HepG2 (cell line): ENCODE data around the gene ZBTB37. TPM values are rescaled to one million over a fixed set of nuclear protein-coding genes. Genes with fewer than 3 reads are reported as not detected.

ENCODE experiments used
- ATAC-seq: fragments of 200-7000 bp; cut with Tn5 transposase; 3 replicates; pipeline ENCODE4 v1.9.1; 2020; ENCODE audit warnings: mild to moderate bottlenecking, moderate library complexity
- BruUV-seq: library from RNA; stranded (reverse); fragments of 400-500 nt; replicated peaks from 2 replicates; lab custom pipeline; 2021; lab: Mats Ljungman, UMichigan
- CTCF ChIA-PET: fragments of 300-600 bp; formaldehyde crosslinking; extraction: SDS; loops from one replicate; lab custom pipeline; 2021; ENCODE audit warnings: low total read pairs, inconsistent platforms, low intra/inter-chr PET ratio; lab: Yijun Ruan, JAX
- POLR2A ChIA-PET: fragments of 350-600 bp; sonication (Branson Sonifier 250); formaldehyde crosslinking; loops from one replicate; lab custom pipeline; 2020; ENCODE audit warnings: antibody characterized with exemption, inconsistent platforms; lab: Yijun Ruan, JAX
- DNase-seq: peaks from one replicate; pipeline ENCODE4 v3.0.0-alpha.2; 2015; ENCODE audit warnings: low spot score
- FAIRE-seq: peaks from 3 replicates; lab custom pipeline; 2011; peaks lifted over from hg19 to GRCh38; lab: Jason Lieb, UNC
- H2AFZ ChIP-seq: one replicate; pipeline ENCODE4 v1.6.1; 2011; ENCODE audit warnings: low read length, inconsistent platforms
- H3K27ac ChIP-seq: fragments of 300-600 bp; 3 replicates; pipeline ENCODE4 v1.8.0; 2011; ENCODE audit warnings: mixed run types, mild to moderate bottlenecking, mixed read lengths, low read length, inconsistent platforms; ENCODE audit not compliant: insufficient read depth; ENCODE audit errors: extremely low read length
- H3K27me3 ChIP-seq, 2 experiments: fragments of 200-600 bp in 1 of 2; 2 replicates in 1 of 2; 3 replicates in 1 of 2; pipeline versions ENCODE4 v1.6.0 to v1.8.0; 2011; ENCODE audit warnings: low read length in 2 of 2, mild to moderate bottlenecking in 2 of 2, moderate library complexity in 2 of 2, inconsistent platforms in 1 of 2; ENCODE audit not compliant: insufficient read depth in 2 of 2, control insufficient read depth in 1 of 2
- H3K36me3 ChIP-seq, 2 experiments: fragments of 200-600 bp in 1 of 2; replicated peaks in 1 of 2; 2 replicates in 1 of 2; 3 replicates in 1 of 2; pipeline versions ENCODE4 v1.5.1 to v1.8.0; 2011; ENCODE audit warnings: low read length in 2 of 2, inconsistent platforms in 1 of 2; ENCODE audit not compliant: insufficient read depth in 2 of 2, control insufficient read depth in 1 of 2
- H3K4me1 ChIP-seq: 2 replicates; pipeline ENCODE4 v1.5.1; 2012; ENCODE audit warnings: low read length, inconsistent platforms; ENCODE audit not compliant: insufficient read depth
- H3K4me2 ChIP-seq: 2 replicates; pipeline ENCODE4 v1.6.0; 2011; ENCODE audit warnings: low read depth, low read length, inconsistent platforms
- H3K4me3 ChIP-seq, 3 experiments: fragments of 200-600 bp in 1 of 3; sonication (generic), shearing (Covaris generic) in 1 of 3; replicated peaks in 1 of 3; 2 replicates each; pipeline ENCODE4 v1.5.1; 2011 to 2016; ENCODE audit warnings: low read length in 3 of 3, inconsistent platforms in 2 of 3, low read depth in 2 of 3, mild to moderate bottlenecking in 2 of 3, control low read depth in 1 of 3, mixed read lengths in 1 of 3; ENCODE audit not compliant: insufficient read depth in 1 of 3
- H3K79me2 ChIP-seq: one replicate; pipeline ENCODE4 v1.6.1; 2011; ENCODE audit warnings: low read length, inconsistent platforms; ENCODE audit not compliant: insufficient read depth
- H3K9ac ChIP-seq: 2 replicates; pipeline ENCODE4 v1.6.0; 2011; ENCODE audit warnings: mild to moderate bottlenecking, low read depth, low read length, inconsistent platforms; ENCODE audit not compliant: insufficient read depth
- H3K9me3 ChIP-seq: 2 replicates; pipeline ENCODE4 v1.5.1; 2012; ENCODE audit warnings: mild to moderate bottlenecking, low read length
- H4K20me1 ChIP-seq: 2 replicates; pipeline ENCODE4 v1.6.0; 2011; ENCODE audit warnings: inconsistent platforms, mild to moderate bottlenecking, low read length, moderate library complexity; ENCODE audit not compliant: insufficient read depth
- AGO1 ChIP-seq: fragments of 200-400 bp; formaldehyde crosslinking; IDR thresholded peaks from 2 replicates; pipeline ENCODE4 v1.6.1; 2017; ENCODE audit warnings: mild to moderate bottlenecking, low read depth, low read length, moderate library complexity; ENCODE audit not compliant: poor library complexity, severe bottlenecking
- BORCS8-MEF2B ChIP-seq: sonication (generic); formaldehyde crosslinking; IDR thresholded peaks from 2 replicates; pipeline ENCODE4 v1.8.0; 2022; ENCODE audit warnings: mild to moderate bottlenecking, missing genetic modification reagents
- GZF1 ChIP-seq: sonication (generic); formaldehyde crosslinking; IDR thresholded peaks from 2 replicates; pipeline ENCODE4 v1.5.1; 2020; ENCODE audit warnings: mild to moderate bottlenecking, missing genetic modification reagents
- HNRNPL ChIP-seq: fragments of 200-400 bp; formaldehyde crosslinking; IDR thresholded peaks from 2 replicates; pipeline ENCODE4 v1.6.1; 2017; ENCODE audit warnings: mild to moderate bottlenecking, low read depth, low read length
- MED13 ChIP-seq: sonication (generic); formaldehyde crosslinking; IDR thresholded peaks from 2 replicates; pipeline ENCODE4 v1.5.0; 2020; ENCODE audit warnings: missing genetic modification reagents
- MYPOP ChIP-seq: sonication (generic); formaldehyde crosslinking; IDR thresholded peaks from 2 replicates; pipeline ENCODE4 v1.8.1; 2023; ENCODE audit warnings: mild to moderate bottlenecking, moderate library complexity, missing genetic modification reagents
- NAIF1 ChIP-seq: sonication (generic); formaldehyde crosslinking; IDR thresholded peaks from 2 replicates; pipeline ENCODE4 v1.5.0; 2020; ENCODE audit warnings: mild to moderate bottlenecking, missing genetic modification reagents, borderline replicate concordance
- NFE2L1 ChIP-seq: sonication (generic); formaldehyde crosslinking; IDR thresholded peaks from 2 replicates; pipeline ENCODE4 v1.4.0; 2020; ENCODE audit warnings: missing genetic modification reagents, mild to moderate bottlenecking, borderline replicate concordance
- PAWR ChIP-seq: sonication (generic); formaldehyde crosslinking; IDR thresholded peaks from 2 replicates; pipeline ENCODE4 v1.4.0; 2020; ENCODE audit warnings: missing genetic modification reagents, mild to moderate bottlenecking, borderline replicate concordance
- PHB2 ChIP-seq: fragments of 450-650 bp; IDR thresholded peaks from 2 replicates; pipeline ENCODE4 v1.6.1; 2018; ENCODE audit not compliant: partially characterized antibody
- PHF8 ChIP-seq: sonication (generic); formaldehyde crosslinking; IDR thresholded peaks from 2 replicates; pipeline ENCODE4 v1.5.0; 2020; ENCODE audit warnings: missing genetic modification reagents
- TAF1 ChIP-seq: sonication (generic); formaldehyde crosslinking; IDR thresholded peaks from 2 replicates; pipeline ENCODE4 v1.4.0; 2020; ENCODE audit warnings: missing genetic modification reagents
- TCF7L2 ChIP-seq: IDR thresholded peaks from 2 replicates; pipeline ENCODE4 v1.6.1; 2011; ENCODE audit warnings: mild to moderate bottlenecking, low read depth, low read length, moderate library complexity
- TEAD2 ChIP-seq: sonication (generic); formaldehyde crosslinking; IDR thresholded peaks from 2 replicates; pipeline ENCODE4 v1.9.0; 2021; ENCODE audit warnings: missing genetic modification reagents
- THAP9 ChIP-seq: sonication (generic); formaldehyde crosslinking; IDR thresholded peaks from 2 replicates; pipeline ENCODE4; 2020; ENCODE audit warnings: missing genetic modification reagents, mild to moderate bottlenecking, borderline replicate concordance
- ZC3H4 ChIP-seq: sonication (generic); formaldehyde crosslinking; IDR thresholded peaks from 2 replicates; pipeline ENCODE4 v1.4.0; 2020; ENCODE audit warnings: missing genetic modification reagents, borderline replicate concordance
- ZNF292 ChIP-seq: sonication (generic); formaldehyde crosslinking; IDR thresholded peaks from 2 replicates; pipeline ENCODE4 v1.8.1; 2022; ENCODE audit warnings: mild to moderate bottlenecking, low read depth, missing genetic modification reagents, borderline replicate concordance
- ZNF546 ChIP-seq: sonication (generic); formaldehyde crosslinking; conservative IDR thresholded peaks from 2 replicates; pipeline ENCODE4 v1.8.1; 2023; ENCODE audit warnings: mild to moderate bottlenecking, missing genetic modification reagents
- ZNF556 ChIP-seq: sonication (generic); formaldehyde crosslinking; IDR thresholded peaks from 2 replicates; pipeline ENCODE4 v1.4.0; 2020; ENCODE audit warnings: mild to moderate bottlenecking, missing genetic modification reagents, borderline replicate concordance
- ZNF703 ChIP-seq: sonication (generic); formaldehyde crosslinking; IDR thresholded peaks from 2 replicates; pipeline ENCODE4 v1.5.1; 2020; ENCODE audit warnings: missing genetic modification reagents, mild to moderate bottlenecking, moderate library complexity, borderline replicate concordance
- WGBS: methylation state at CpG from one replicate; pipeline ENCODE4 v1.1.6; 2017; ENCODE audit warnings: low lambda C conversion rate; 5-methylcytosine and 5-hydroxymethylcytosine counted together
- in situ Hi-C: cut with HindIII; loops from 2 replicates; pipeline ENCODE4 v1.10.0; 2017; ENCODE audit warnings: low pct_unique_long_range_greater_than_20kb; ENCODE audit not compliant: extremely low pct_ligation_motif_present
- intact Hi-C: fragments of 100-400 bp; cut with micrococcal nuclease; formaldehyde crosslinking; loops from one replicate; pipeline ENCODE4 v1.10.0; 2022; ENCODE audit not compliant: unreplicated experiment
- polyA plus RNA-seq, 8 experiments: library from polyadenylated mRNA; depleted of rRNA in 3 of 8; stranded (reverse) in 7 of 8; unstranded in 1 of 8; fragments of >200 nt; fragmentation: Illumina TruSeq in 4 of 8; extraction: Trizol in 4 of 8; gene quantifications; 2 replicates each; pipeline versions ENCODE4 v1.2.1 to v1.2.3, GENCODE V29; 2011 to 2016; ENCODE audit warnings: low read depth in 4 of 8, missing spikeins in 1 of 8, mixed read lengths in 1 of 8; ENCODE audit not compliant: insufficient read depth in 1 of 8
- total RNA-seq, 5 experiments: library from RNA; depleted of rRNA; stranded (reverse); fragments of >200 nt; fragmentation: Illumina TruSeq; extraction: Trizol; gene quantifications; 2 replicates each; pipeline ENCODE4 v1.2.3, GENCODE V29; 2016; ENCODE audit warnings: low read depth in 1 of 5

The ZBTB37 gene
- total and polyA plus RNA-seq, 2 of the 13 experiments (the other 11 are each of a cell fraction or from before 2014, with no cell fraction given): 2.6 to 7.7 TPM

GRCh38 chr1:173824315-173825081 lies 43.7 kb upstream of the ZBTB37 start, which contains the start of the genes CENPL and DARS2:
Gene CENPL (minus strand): TSS chr1:173824883. CDS start chr1:173811299, 13,584 bp downstream.
Gene DARS2 (plus strand): TSS chr1:173824673. CDS start chr1:173825230, 557 bp downstream.
- WGBS: under 1% methylated on average over 47 of the region's 55 CpGs
- CTCF ChIA-PET: interaction anchor here (1.0 kb wide), 1 partner anchor 133 kb away, joined by 3 read pairs; no protein-coding TSS in a partner anchor
- in situ Hi-C loops: loop anchor here (5.0 to 25.0 kb wide), 3 partner anchors 110 to 1087 kb away; partner anchors contain the start of gene KLHL20
- TF ChIP-seq THAP9 (CRISPR knock-in tag) (peak; percentile 99), BORCS8-MEF2B (no peak), MYPOP (CRISPR knock-in tag) (peak; percentile 88), PAWR (CRISPR knock-in tag) (no peak), ZC3H4 (CRISPR knock-in tag) (no peak), ZNF292 (CRISPR knock-in tag) (no peak), GZF1 (CRISPR knock-in tag) (0 out of 2 replicates have a peak, but pooled peaks have one; percentile 5), ZNF703 (CRISPR knock-in tag) (no peak), NFE2L1 (no peak), TAF1 (CRISPR knock-in tag) (peak; percentile 61), ZNF556 (CRISPR knock-in tag) (no peak), PHF8 (CRISPR knock-in tag) (peak; percentile 80), TCF7L2 (no peak), PHB2 (no peak), MED13 (no peak), NAIF1 (peak; percentile 99), AGO1 (peak; percentile 37), HNRNPL (0 out of 2 replicates have a peak, but pooled peaks have one; percentile 28), TEAD2 (CRISPR knock-in tag) (no peak), ZNF546 (CRISPR knock-in tag) (no peak)

More at GRCh38 chr1:173824315-173825081, 43.7 kb upstream of the ZBTB37 start, which contains the start of the genes CENPL and DARS2:
- Histone ChIP-seq H3K4me1 (peaks cover 45% of the 10 kb centered on the region), H3K9ac (peak within 1 kb of the TSS; percentile 87), H3K36me3 (no peaks in the 10 kb centered on the region), H3K27me3 (no peaks in the 10 kb centered on the region; a peak in 1 of 5 replicates), H4K20me1 (no peaks in the 10 kb centered on the region), H3K79me2 (peaks cover 40% of the 10 kb centered on the region), H3K27ac (peak within 1 kb of the TSS; percentile 89), H3K4me3 (peak within 1 kb of the TSS; percentile 69 to 99 (median 80)), H3K4me2 (peak within 1 kb of the TSS; percentile 79), H2AFZ (peak within 1 kb of the TSS; percentile 96), H3K9me3 (no peaks in the 10 kb centered on the region)
- peak; percentile 81 for FAIRE-seq
- POLR2A ChIA-PET: interaction anchor here (0.8 to 3.2 kb wide), 4 partner anchors 30 to 348 kb away, joined by 3 to 20 read pairs (median 6); partner anchors contain the start of genes GAS5, KLHL20, PRDX6 and ZBTB37
- peak; percentile 96 for DNase-seq
- intact Hi-C loops: loop anchor here (1.0 to 10.0 kb wide), 5 partner anchors 109 to 1080 kb away; no protein-coding TSS in a partner anchor
- ATAC-seq: peak; percentile 94
- TSS peak; percentile 88 for BruUV-seq
